ENCODE measurements around the gene ASB2. TPM values are rescaled to one million over a fixed set of nuclear protein-coding genes. Genes with fewer than 3 reads are reported as not detected.

Gene ASB2
- total and polyA plus RNA-seq, 10 donors, result 6.6 to 18.0 (median 11.3) TPM

- DNase-seq, result no peak
- H3K27ac ChIP-seq, result no peak overlapping the region
- H3K4me1 ChIP-seq, result peaks cover 0 to 22% (median 15%) of the 10 kb centered on the region in 6 donors
- peaks cover 0 to 56% (median under 1%) of the 10 kb centered on the region in 6 donors for H3K36me3 ChIP-seq
- peak overlapping the region in 7 of 8 donors; percentile 26 to 71 (median 41) for H3K4me3 ChIP-seq
- intact Hi-C loops (cut with DNase I; ENCODE audit: low total_unique reads), result loop anchor here (2.0 to 5.0 kb wide), 2 partner anchors 62 to 198 kb away; no protein-coding TSS in a partner anchor
- H3K9me3 ChIP-seq, result no peaks in the 10 kb centered on the region
- WGBS, 5 donors, result 41 to 67% (median 44%) methylated on average over 17 to 46 of the region's 46 CpGs
- H3K27me3 ChIP-seq (replicated peaks in 1 of 7), result peaks cover 0 to 29% (median 10%) of the 10 kb centered on the region in 7 donors
- TF ChIP-seq CTCF (IDR thresholded peaks at IDR 0.05 in 8 of 11, conservative IDR thresholded peaks at IDR 0.05 in 3 of 11) (no peak), POLR2A (IDR thresholded peaks at IDR 0.05) (no peak), POLR2AphosphoS5 (IDR thresholded peaks at IDR 0.05) (no peak)
Observed at GRCh38 chr14:93938751-93939303, 37.5 kb downstream of the ASB2 start.

GRCh38 chr14:93937519-93937918 lies 38.9 kb downstream of the ASB2 start:
- WGBS, 5 donors, result 88 to 94% (median 91%) methylated on average over 10 to 13 of the region's 13 CpGs
- H3K27ac ChIP-seq, result no peak overlapping the region
- H3K27me3 ChIP-seq (replicated peaks in 1 of 7), result peaks cover 0 to 29% (median 10%) of the 10 kb centered on the region in 7 donors
- H3K4me3 ChIP-seq, result no peak overlapping the region
- intact Hi-C loops (cut with DNase I; ENCODE audit: low total_unique reads), result loop anchor here (5.0 kb wide), 1 partner anchor 200 kb away; no protein-coding TSS in a partner anchor
- H3K9me3 ChIP-seq, result no peaks in the 10 kb centered on the region
- peaks cover 0 to 22% (median 15%) of the 10 kb centered on the region in 6 donors for H3K4me1 ChIP-seq
- DNase-seq, result no peak
- peaks cover 0 to 56% (median 2%) of the 10 kb centered on the region in 6 donors for H3K36me3 ChIP-seq
- TF ChIP-seq POLR2A (IDR thresholded peaks at IDR 0.05) (no peak), POLR2AphosphoS5 (IDR thresholded peaks at IDR 0.05) (no peak), CTCF (IDR thresholded peaks at IDR 0.05 in 8 of 11, conservative IDR thresholded peaks at IDR 0.05 in 3 of 11) (no peak)

GRCh38 chr14:93936926-93937325 lies 39.4 kb downstream of the ASB2 start:
- intact Hi-C loops (cut with DNase I; ENCODE audit: low total_unique reads), result loop anchor here (5.0 kb wide), 1 partner anchor 200 kb away; no protein-coding TSS in a partner anchor
- H3K36me3 ChIP-seq, result peaks cover 0 to 52% (median 2%) of the 10 kb centered on the region in 6 donors
- 89 to 96% (median 93%) methylated on average over 3 to 6 of the region's 6 CpGs for WGBS, 5 donors
- DNase-seq, result no peak
- no peak overlapping the region for H3K27ac ChIP-seq
- H3K4me3 ChIP-seq, result no peak overlapping the region
- peaks cover 0 to 22% (median 15%) of the 10 kb centered on the region in 6 donors for H3K4me1 ChIP-seq
- no peak for TF ChIP-seq POLR2AphosphoS5 (IDR thresholded peaks at IDR 0.05)
- TF ChIP-seq POLR2A (IDR thresholded peaks at IDR 0.05), result no peak
- no peak for TF ChIP-seq CTCF (IDR thresholded peaks at IDR 0.05 in 8 of 11, conservative IDR thresholded peaks at IDR 0.05 in 3 of 11)
- H3K27me3 ChIP-seq (replicated peaks in 1 of 7), result peaks cover 0 to 29% (median 10%) of the 10 kb centered on the region in 7 donors
- H3K9me3 ChIP-seq, result no peaks in the 10 kb centered on the region

- no peak overlapping the region for H3K27ac ChIP-seq
- H3K36me3 ChIP-seq, result peaks cover 0 to 52% (median 2%) of the 10 kb centered on the region in 6 donors
- H3K27me3 ChIP-seq (replicated peaks in 1 of 7), result peaks cover 0 to 29% (median 10%) of the 10 kb centered on the region in 7 donors
- H3K4me1 ChIP-seq, result peaks cover 0 to 22% (median 15%) of the 10 kb centered on the region in 6 donors
- no peaks in the 10 kb centered on the region for H3K9me3 ChIP-seq
- intact Hi-C loops (cut with DNase I; ENCODE audit: low total_unique reads), result loop anchor here (5.0 kb wide), 1 partner anchor 201 kb away; no protein-coding TSS in a partner anchor
- TF ChIP-seq POLR2A (IDR thresholded peaks at IDR 0.05) (no peak), CTCF (IDR thresholded peaks at IDR 0.05 in 8 of 11, conservative IDR thresholded peaks at IDR 0.05 in 3 of 11) (peak in 5 of 11 experiments; percentile 25 to 48 (median 34))
- no peak overlapping the region for H3K4me3 ChIP-seq
- whole genome bisulfite sequencing, 5 donors, result 40 to 54% (median 43%) methylated on average over 5 of the region's 5 CpGs
- no peak for DNase-seq
Observed at GRCh38 chr14:93936245-93936644, 40.1 kb downstream of the ASB2 start.
